Stomach (tissue), 4 donors: ENCODE results near the gene TMEM271.

Source experiments
- CTCF ChIP-seq, 7 experiments: fragments of 450-650 bp in 4 of 7; fragments of 200-600 bp in 3 of 7; sonication (generic) in 3 of 7; IDR thresholded peaks; one replicate each; pipeline ENCODE4 v1.5.1; 2016 to 2019; ENCODE audit warnings: antibody characterized with exemption in 7 of 7, control low read depth in 2 of 7, mild to moderate bottlenecking in 1 of 7
- POLR2A ChIP-seq, 4 donors: fragments of 450-650 bp; IDR thresholded peaks; one replicate each; pipeline ENCODE4 v1.6.1; 2016; ENCODE audit warnings: antibody characterized with exemption in 4 of 4, control low read depth in 2 of 4, mild to moderate bottlenecking in 1 of 4, moderate library complexity in 1 of 4

DNA sequence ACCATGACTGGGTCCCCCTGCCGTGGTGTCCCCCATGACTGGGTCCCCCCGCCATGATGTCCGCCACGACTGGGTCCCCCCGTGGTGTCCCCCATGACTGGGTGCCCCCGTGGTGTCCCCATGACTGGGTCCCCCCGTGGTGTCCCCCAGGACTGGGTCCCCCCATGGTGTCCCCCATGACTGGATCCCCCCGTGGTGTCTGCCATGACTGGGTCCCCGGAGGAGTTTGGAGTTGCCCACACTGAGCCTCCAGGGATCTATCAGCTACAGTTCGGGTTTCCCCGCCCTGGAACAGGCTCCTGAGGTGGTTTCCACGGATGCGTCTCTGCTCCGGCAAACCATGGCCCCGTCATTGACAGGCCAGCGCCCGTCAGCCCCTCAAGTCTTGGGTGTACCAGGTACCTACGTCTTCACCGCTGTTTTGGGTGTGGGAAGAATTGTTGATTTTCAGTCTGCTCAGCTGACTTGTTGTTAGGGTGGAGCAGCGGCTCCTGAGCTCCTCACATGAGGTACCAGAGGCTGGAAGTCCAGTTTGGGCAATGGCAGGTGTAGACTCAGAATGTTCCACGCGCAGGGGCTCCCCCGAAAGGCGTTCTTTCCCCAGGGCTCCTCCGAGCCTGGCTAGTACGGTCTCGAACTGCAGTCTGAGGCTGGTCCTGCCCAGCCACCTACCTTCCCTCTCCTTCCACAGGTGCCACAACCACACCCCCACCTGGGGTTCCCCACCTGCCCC is 41.0 kb upstream of the TMEM271 start:
- no peak for TF ChIP-seq CTCF (IDR thresholded peaks at IDR 0.05)
- TF ChIP-seq POLR2A (IDR thresholded peaks at IDR 0.05) = no peak
